Mesodermal cell (in vitro differentiated cells): Measurements from ENCODE around the gene MEIOB.
A peak's percentile ranks its signal among the peaks of the same experiment; 100 is the strongest.

Source experiments
- H3K27ac ChIP-seq: 2 replicates; pipeline ENCODE4 v1.7.0; 2013; ENCODE audit warnings: mild to moderate bottlenecking, low read depth, low read length, moderate library complexity; ENCODE audit not compliant: severe bottlenecking
- H3K36me3 ChIP-seq: 2 replicates; pipeline ENCODE4 v1.7.1; 2013; ENCODE audit warnings: mild to moderate bottlenecking, low read length, moderate library complexity; ENCODE audit not compliant: control insufficient read depth, insufficient read depth
- H3K4me1 ChIP-seq: one replicate; pipeline ENCODE4 v1.7.1; 2013; ENCODE audit warnings: mild to moderate bottlenecking, low read length; ENCODE audit not compliant: insufficient read depth, control insufficient read depth, poor library complexity, severe bottlenecking
- H3K4me3 ChIP-seq: 2 replicates; pipeline ENCODE4 v1.7.0; 2013; ENCODE audit warnings: low read length, control low read depth, mild to moderate bottlenecking; ENCODE audit not compliant: insufficient read depth, poor library complexity, severe bottlenecking; ENCODE audit errors: extremely low read depth
- H3K9me3 ChIP-seq: 2 replicates; pipeline ENCODE4 v1.7.1; 2013; ENCODE audit warnings: mild to moderate bottlenecking, low read length, moderate library complexity; ENCODE audit not compliant: control insufficient read depth
- WGBS, 2 experiments: methylation state at CpG; one replicate each; pipeline ENCODE4 v1.1.5; 2013; ENCODE audit warnings: missing lambda C conversion rate in 2 of 2; ENCODE audit not compliant: insufficient coverage in 2 of 2; 5-methylcytosine and 5-hydroxymethylcytosine counted together

Gene MEIOB

DNA sequence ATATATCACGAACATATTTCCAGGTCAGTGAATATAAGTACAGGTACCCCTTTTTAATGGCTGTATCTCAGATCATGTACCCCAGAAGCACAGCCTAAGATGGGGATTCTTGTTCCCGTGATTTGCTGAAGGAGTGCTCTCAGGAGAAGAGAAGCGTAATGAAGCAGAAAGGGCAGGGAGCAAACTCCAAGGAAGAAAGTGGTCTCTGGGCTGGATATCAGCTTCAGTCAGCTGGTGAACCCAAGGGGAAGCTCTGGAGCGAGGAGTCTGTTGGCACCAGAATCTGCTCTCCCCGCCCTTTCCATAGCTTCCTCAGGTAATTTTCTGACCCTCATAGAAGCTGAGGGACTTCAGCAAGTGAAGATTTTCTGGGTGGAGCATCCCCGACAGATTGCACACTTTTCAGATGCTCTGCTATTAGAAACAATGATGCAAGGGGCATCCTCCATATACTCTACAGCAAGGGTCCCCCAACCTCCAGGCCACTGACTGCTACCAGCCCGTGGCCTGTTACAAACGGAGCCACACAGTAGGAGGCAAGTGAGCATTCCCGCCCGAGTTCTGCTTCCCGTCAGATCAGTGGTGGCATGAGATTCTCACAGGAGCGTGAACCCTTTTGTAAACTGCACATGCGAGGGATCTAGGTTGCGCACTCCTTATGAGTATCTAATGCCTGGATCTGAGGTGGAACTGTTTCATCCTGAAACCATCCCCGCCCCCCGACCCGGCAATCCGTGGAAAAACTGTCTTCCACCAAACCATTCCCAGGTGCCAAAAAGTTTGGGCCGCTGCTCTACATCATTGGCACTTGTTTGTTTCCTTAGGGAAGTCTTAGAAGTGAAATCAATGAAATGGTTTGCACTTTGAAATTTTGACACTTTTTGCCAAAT lies 40.5 kb downstream of the MEIOB start:
- no peak overlapping the region for H3K4me3 ChIP-seq
- H3K27ac ChIP-seq = no peak overlapping the region
- peaks cover 26% of the 10 kb centered on the region for H3K36me3 ChIP-seq
- WGBS, 2 experiments = 91 to 94% methylated on average over 11 to 17 of the region's 19 CpGs
- no peaks in the 10 kb centered on the region for H3K9me3 ChIP-seq
- peaks cover 4% of the 10 kb centered on the region for H3K4me1 ChIP-seq

DNA sequence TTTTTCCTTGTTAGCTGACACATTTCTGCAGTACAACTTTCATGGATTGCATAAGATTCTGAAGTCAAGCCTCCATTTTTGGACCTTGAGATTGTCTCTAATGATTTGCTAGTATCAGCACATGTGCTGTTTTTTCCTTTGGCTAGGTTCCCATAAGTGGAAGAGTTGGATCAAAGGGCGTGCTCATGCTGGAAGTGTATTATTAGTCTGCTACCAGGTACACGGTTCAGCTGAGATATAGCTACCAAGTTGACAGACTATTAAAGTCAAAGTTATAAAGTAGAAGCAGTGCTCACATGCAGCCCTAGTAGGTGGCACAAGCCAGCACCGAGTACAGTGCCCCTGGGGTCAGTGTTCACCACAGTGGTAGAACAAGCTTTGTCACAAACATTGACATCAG lies 41.8 kb downstream of the MEIOB start:
- H3K27ac ChIP-seq = no peak overlapping the region
- H3K36me3 ChIP-seq = peaks cover 26% of the 10 kb centered on the region
- H3K9me3 ChIP-seq = no peaks in the 10 kb centered on the region
- H3K4me1 ChIP-seq = peaks cover 4% of the 10 kb centered on the region
- 96 to 100% methylated on average over 1 to 3 of the region's 3 CpGs for WGBS, 2 experiments
- H3K4me3 ChIP-seq = no peak overlapping the region

DNA sequence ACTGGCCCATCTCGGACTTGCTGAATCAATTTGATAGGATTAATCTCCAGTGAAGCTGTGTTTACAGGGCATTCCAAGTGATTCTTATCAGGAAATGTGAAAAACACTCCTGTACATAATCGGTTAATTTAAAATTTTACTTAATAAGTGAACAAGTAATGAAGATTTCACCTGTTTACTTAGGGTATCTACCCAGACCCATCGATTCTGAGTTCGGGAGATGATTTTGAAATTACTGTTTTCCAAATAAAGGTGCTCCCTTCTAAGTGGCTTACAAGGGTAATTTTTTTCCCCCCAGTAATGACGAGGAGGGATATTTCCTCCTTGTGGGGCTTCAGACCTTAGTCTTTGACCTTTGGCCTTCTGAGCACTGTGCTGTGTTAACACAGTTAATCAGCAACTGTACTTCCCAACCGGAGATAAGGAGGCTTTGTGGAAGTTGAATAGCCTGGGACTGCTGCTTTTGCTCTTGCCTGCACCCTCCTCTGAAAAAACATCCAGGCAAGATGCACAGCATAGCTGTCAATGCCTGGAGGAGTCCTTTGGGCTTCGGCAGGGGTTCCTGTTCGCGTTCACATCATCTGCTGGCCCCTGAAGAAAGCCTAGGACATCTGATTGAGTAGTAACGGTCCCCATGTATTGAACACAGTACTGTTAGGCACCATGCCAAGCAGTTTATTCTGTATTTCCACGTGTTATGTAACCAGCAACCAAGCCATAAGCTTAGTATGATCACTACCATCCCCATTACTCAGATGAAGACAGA lies 43.1 kb downstream of the MEIOB start:
- peak overlapping the region; percentile 94 for H3K4me3 ChIP-seq
- 96 to 97% methylated on average over 6 to 7 of the region's 11 CpGs for WGBS, 2 experiments
- H3K9me3 ChIP-seq = no peaks in the 10 kb centered on the region
- peaks cover 4% of the 10 kb centered on the region for H3K4me1 ChIP-seq
- peaks cover 26% of the 10 kb centered on the region for H3K36me3 ChIP-seq
- no peak overlapping the region for H3K27ac ChIP-seq

DNA sequence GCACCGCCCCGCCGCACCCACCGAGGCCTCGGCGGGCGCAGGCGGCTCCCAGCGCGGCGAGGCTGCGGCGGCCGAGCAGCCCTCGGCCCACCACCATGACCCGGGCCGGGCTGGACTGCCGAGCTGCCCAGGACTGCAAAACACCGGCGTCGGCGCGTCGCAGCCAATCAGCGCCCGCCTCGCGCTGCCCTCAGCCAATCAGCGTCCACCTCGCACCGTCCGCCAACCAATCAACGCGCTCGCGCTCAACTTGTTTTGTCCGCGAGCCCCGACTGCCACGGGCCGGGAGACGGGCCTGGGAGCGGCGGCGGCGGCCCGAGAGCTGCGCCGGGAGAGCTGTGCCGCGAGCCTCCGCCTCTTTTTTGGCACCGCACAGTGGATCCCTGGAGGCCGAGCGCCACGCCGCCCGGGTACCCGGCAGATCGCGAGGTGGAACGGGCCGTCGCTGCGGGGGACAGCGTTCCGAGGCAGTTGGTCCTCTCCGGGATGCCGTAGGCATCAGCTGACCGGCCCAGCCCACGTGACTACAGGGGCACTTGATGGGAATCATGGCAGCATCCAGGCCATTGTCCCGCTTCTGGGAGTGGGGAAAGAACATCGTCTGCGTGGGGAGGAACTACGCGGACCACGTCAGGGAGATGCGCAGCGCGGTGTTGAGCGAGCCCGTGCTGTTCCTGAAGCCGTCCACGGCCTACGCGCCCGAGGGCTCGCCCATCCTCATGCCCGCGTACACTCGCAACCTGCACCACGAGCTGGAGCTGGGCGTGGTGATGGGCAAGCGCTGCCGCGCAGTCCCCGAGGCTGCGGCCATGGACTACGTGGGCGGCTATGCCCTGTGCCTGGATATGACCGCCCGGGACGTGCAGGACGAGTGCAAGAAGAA lies 45.0 kb downstream of the MEIOB start, which contains the start of the genes FAHD1 and HAGH:
TSS of gene FAHD1 (plus strand) at position 516 of the 883 bp plus-strand sequence. CDS start at position 549, 33 bp downstream.
TSS of gene HAGH (minus strand) at position 135 of the 883 bp plus-strand sequence. CDS start at position 97, 38 bp downstream.
- 0% methylated on average over 95 to 101 of the region's 104 CpGs for WGBS, 2 experiments

DNA sequence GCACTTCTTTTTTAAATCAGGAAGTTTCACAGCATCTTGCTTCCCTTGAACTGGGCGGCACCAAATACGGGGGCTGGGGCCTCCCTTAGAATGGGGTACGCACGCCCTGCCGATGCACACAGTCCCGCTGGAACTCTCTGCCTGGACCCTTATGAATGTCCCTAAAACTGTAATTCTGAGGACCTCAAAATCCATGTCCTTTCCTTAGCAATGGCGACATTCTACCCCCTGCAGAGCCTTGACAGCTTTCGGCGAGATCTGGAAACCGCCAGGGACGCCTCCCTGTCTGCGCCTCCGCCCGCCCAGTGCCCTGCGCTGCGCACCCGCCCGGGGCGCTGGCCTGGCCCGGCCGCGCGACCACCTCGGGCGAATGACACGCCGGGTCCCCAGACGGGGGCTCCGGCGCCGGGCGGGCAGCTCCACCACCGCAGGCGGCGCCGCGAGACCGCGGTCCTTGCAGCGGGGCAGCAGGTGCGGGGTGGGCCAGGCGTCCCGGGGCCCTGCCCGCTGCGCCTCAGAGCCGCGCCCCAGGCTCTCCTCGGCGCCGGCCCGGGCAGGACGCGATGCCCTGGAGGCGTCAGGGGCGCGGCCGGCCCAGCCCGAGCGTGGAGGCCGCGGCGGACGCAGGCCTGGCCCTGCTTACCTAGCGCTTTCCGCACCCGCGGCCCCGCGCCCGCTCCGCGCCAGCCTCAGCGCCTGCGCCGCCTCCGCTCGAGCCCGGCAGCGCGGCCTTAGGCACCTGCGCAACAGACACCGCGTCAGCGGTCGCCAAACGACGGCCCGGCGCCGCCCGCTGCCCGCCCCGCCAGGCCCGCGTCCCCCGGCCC lies 45.9 kb downstream of the MEIOB start:
- Histone ChIP-seq H3K27ac (no peak overlapping the region), H3K4me1 (peaks cover 4% of the 10 kb centered on the region), H3K9me3 (no peaks in the 10 kb centered on the region), H3K4me3 (peak overlapping the region; percentile 94), H3K36me3 (peaks cover 36% of the 10 kb centered on the region)
- WGBS, 2 experiments = 6% methylated on average over 67 to 72 of the region's 96 CpGs

More for the DNA sequence above, 45.0 kb downstream of the MEIOB start, which contains the start of the genes FAHD1 and HAGH:
- Histone ChIP-seq H3K27ac (peak within 1 kb of the TSS; percentile 66), H3K4me3 (peak within 1 kb of the TSS; percentile 94), H3K9me3 (no peaks in the 10 kb centered on the region), H3K4me1 (peaks cover 4% of the 10 kb centered on the region), H3K36me3 (peaks cover 37% of the 10 kb centered on the region)

DNA sequence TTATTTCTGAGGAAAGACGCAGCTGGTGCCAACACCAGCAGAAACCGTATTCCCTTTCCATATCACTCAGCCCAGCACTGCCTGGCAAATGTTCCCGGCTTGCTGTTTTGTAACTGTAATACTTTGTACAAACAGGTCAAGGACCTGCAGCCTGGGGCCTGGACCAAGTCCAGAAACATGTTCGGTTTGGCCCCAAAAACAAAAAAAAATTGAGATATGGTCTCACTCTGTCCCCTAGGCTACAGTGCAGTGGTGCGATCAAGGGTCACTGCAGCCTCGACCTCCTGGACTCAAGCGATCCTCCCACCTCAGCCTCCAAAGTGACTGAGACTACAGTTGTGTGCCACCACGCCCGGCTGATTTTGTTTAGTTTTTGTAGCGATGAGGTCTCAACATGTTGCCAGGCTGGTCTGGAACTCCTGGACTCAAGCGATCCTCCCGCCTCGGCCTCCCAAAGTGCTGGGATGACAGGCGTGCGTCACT lies 46.5 kb downstream of the MEIOB start:
- H3K36me3 ChIP-seq = peaks cover 35% of the 10 kb centered on the region
- WGBS, 2 experiments = 89% methylated on average over 13 to 14 of the region's 15 CpGs
- H3K4me1 ChIP-seq = peaks cover 4% of the 10 kb centered on the region
- no peak overlapping the region for H3K27ac ChIP-seq
- H3K4me3 ChIP-seq = peak overlapping the region; percentile 94
- H3K9me3 ChIP-seq = no peaks in the 10 kb centered on the region

DNA sequence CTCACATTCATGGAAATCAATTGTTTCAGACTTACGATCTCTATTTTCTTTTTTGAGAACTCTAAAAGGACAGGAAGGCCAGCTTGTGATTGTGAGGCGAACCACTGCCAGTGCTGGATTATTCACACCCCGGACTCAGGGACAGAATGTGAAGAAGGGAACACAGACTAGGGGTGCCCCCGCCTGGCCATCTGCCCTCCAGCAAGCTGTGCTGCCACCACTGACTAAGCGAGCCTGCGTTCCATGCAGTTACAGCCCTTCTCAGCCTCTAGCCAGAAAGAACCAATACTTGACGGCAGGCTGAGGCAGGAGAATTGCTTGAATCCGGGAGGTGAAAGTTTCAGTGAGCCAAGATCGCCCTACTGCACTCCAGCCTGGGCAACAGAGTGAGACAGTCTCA lies 48.1 kb downstream of the MEIOB start:
- H3K4me3 ChIP-seq = no peak overlapping the region
- no peak overlapping the region for H3K27ac ChIP-seq
- H3K36me3 ChIP-seq = peaks cover 26% of the 10 kb centered on the region
- no peaks in the 10 kb centered on the region for H3K9me3 ChIP-seq
- 47 to 68% methylated on average over 6 to 8 of the region's 9 CpGs for WGBS, 2 experiments
- H3K4me1 ChIP-seq = no peaks in the 10 kb centered on the region

DNA sequence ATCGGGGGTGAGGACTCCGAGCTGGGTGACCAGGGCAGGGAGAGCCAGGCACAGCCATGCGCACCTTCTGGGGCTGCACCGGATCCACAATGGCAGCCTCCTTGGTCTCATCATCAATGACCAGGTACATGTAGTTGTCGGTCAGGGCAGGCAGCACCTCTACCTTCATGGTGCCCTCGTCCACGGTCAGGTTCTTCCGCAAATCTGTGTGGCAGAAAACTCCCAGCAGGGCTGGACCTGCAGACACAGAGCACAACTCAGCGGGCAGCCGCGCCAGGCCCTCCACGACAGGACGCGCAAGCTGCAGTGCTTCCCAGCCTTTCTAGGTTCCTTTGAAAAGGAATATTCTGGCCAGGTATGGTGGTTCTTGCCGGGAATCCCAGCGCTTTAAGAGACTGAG lies 49.2 kb downstream of the MEIOB start:
- no peak overlapping the region for H3K4me3 ChIP-seq
- WGBS, 2 experiments = 93 to 99% methylated on average over 13 to 14 of the region's 16 CpGs

DNA sequence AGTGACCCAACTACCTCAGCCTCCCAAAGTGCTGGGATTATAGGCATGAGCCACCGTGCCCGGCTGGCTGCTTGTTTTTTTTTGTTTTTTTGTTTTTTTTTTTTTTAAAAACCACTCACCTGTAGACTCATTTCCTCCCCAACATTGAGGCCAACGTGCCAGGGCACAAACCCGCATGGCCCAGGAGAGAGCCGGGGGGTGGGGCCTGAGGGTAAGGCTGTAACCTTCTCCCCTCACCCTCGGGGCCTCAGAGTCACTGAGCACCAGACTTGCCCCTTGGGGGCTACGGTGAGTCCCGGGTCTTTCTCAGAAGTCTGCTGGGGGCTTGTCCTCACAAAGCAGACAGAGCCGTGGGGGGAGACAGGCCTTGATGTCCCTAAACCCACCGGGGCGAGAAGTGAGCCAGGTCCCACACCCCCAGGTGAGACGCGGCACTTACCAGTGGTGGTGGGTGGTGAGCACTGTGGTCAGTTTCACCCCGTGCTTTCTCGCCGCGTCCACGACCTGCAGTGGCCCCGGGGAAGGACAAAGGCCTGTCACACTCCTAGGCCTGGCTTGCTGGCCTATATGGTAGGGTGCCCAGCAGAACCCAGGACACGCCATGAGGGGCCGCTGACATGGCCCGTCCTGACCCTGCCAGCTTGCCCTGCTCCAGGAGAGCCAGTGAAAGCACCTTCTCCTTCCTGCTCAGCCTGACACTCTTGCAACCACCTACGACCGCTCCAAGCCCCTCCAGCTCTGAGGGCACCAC lies 49.9 kb downstream of the MEIOB start:
- Histone ChIP-seq H3K36me3 (peaks cover 26% of the 10 kb centered on the region), H3K27ac (no peak overlapping the region), H3K9me3 (no peaks in the 10 kb centered on the region), H3K4me1 (no peaks in the 10 kb centered on the region), H3K4me3 (no peak overlapping the region)
- WGBS, 2 experiments = 95 to 98% methylated on average over 19 of the region's 24 CpGs

More for the DNA sequence above, 49.2 kb downstream of the MEIOB start:
- no peak overlapping the region for H3K27ac ChIP-seq
- peaks cover 23% of the 10 kb centered on the region for H3K36me3 ChIP-seq
- no peaks in the 10 kb centered on the region for H3K4me1 ChIP-seq
- H3K9me3 ChIP-seq = no peaks in the 10 kb centered on the region
